ENCODE results near the gene HIPK1. TPM values are rescaled to one million over a fixed set of nuclear protein-coding genes. Genes with fewer than 3 reads are reported as not detected.
A peak's percentile ranks its signal among the peaks of the same experiment; 100 is the strongest.

The HIPK1 gene
- total RNA-seq, 5 donors from 2014 or later (not counting 1 experiment from before 2014, with no cell fraction given) = 99.5 to 189 (median 103) TPM

DNA sequence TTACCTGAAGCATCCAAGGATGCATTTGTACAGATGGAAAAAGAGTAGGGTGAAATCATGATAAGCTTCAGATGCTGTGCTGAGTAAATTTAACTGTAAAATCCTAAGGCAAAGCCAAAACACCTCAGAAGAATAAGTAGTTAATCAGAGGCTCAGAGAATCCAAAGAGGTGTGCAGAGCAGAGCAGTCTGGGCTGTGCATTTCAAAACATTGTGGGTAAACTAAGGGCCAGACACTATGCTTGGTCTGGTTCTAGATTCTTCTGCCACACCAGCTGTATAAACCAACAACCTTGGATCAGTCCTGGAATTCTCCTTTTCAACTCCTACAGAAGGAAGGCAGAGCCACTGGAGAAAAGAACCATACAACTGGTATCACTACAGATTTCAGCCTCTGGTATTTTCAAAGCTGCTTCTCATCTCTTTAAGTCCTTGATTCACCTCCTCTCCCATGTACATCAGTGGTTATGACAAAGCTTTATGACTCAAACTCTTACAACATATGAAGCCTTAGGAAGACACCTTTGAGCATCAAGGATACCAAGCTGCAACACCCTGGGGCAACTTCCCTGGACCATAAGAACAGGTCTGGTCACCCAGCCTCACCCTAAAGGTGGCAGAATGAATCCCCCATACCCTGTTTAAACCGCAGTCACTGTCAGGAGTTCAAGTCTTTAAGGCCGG is 11.6 kb upstream of the HIPK1 start:
- Histone ChIP-seq H3K27ac (ENCODE audit: low read length) (no peak overlapping the region), H3K36me3 (ENCODE audit: control insufficient read depth in 2 of 2, extremely low read depth in 1 of 2, insufficient read depth in 1 of 2, low read length in 1 of 2) (peaks cover 0 to 6% of the 10 kb centered on the region in 2 donors), H3K9me3 (no peaks in the 10 kb centered on the region), H3K4me1 (ENCODE audit: control insufficient read depth in 1 of 2, extremely low read depth in 1 of 2, insufficient read depth in 2 of 2, low read length in 2 of 2) (no peaks in the 10 kb centered on the region), H3K4me3 (ENCODE audit: control insufficient read depth in 1 of 2, extremely low read depth in 1 of 2, low read length in 1 of 2) (no peak overlapping the region), H3K27me3 (replicated peaks in 1 of 2; ENCODE audit: control insufficient read depth in 2 of 2, extremely low read depth in 1 of 2, insufficient read depth in 2 of 2, low read length in 1 of 2) (peaks cover 0 to 2% of the 10 kb centered on the region in 2 experiments)
- Mint-ChIP-seq H3K4me1 (peaks cover 0 to 5% (median 0%) of the 10 kb centered on the region in 3 donors), H3K27me3 (no peaks in the 10 kb centered on the region), H3K36me3 (peaks cover 3% of the 10 kb centered on the region), H3K27ac (no peak overlapping the region), H3K4me3 (no peak overlapping the region), H3K9me3 (no peaks in the 10 kb centered on the region)
- 100% methylated on average over 2 of the region's 2 CpGs for WGBS (ENCODE audit: insufficient coverage)
- ATAC-seq (replicated peaks in 1 of 4) = no peak
- no peak for DNase-seq
- POLR2A ChIA-PET = interaction anchor here (0.5 to 1.3 kb wide), 6 partner anchors 11 to 499 kb away, joined by 3 to 6 read pairs (median 3); partner anchors contain the start of gene HIPK1 (in 1 of the 2)
- CTCF ChIA-PET = no interaction called here

DNA sequence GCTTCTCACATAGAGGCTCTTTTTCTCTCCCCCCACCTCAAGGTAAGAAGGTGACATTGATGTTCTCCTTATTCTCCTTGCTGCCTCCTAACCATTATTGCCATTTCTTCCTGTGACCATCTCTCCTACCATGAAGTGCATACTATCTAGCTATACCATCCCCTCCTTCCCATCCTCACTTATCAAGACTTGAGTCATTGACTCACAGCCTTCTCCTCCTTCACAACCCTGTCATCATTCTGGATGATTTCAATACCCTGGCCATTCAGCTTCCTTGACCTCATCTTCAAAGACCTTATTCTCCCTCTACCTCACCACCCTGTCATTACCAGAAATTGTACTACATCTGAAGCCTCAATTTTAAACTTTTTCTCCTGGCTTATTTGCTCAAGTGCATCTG is 10.9 kb upstream of the HIPK1 start:
- H3K36me3 ChIP-seq (ENCODE audit: control insufficient read depth in 2 of 2, extremely low read depth in 1 of 2, insufficient read depth in 1 of 2, low read length in 1 of 2) = no peaks in the 10 kb centered on the region
- H3K27me3 ChIP-seq (replicated peaks in 1 of 2; ENCODE audit: control insufficient read depth in 2 of 2, extremely low read depth in 1 of 2, insufficient read depth in 2 of 2, low read length in 1 of 2) = peaks cover 0 to 2% of the 10 kb centered on the region in 2 experiments
- H3K4me3 Mint-ChIP-seq = no peak overlapping the region
- CTCF ChIA-PET = no interaction called here
- H3K4me1 Mint-ChIP-seq = peaks cover 0 to 5% (median 0%) of the 10 kb centered on the region in 3 donors
- ATAC-seq (replicated peaks in 1 of 4) = no peak
- H3K9me3 Mint-ChIP-seq = no peaks in the 10 kb centered on the region
- no peaks in the 10 kb centered on the region for H3K27me3 Mint-ChIP-seq
- H3K4me3 ChIP-seq (ENCODE audit: control insufficient read depth in 1 of 2, extremely low read depth in 1 of 2, low read length in 1 of 2) = no peak overlapping the region
- H3K36me3 Mint-ChIP-seq = peaks cover 3% of the 10 kb centered on the region
- POLR2A ChIA-PET = interaction anchor here (0.5 to 1.3 kb wide), 4 partner anchors 10 to 72 kb away, joined by 3 to 4 read pairs (median 3); partner anchors contain the start of gene HIPK1 (in 1 of the 2)
- no peak for DNase-seq
- H3K27ac Mint-ChIP-seq = no peak overlapping the region
- no peak overlapping the region for H3K27ac ChIP-seq (ENCODE audit: low read length)
- no peaks in the 10 kb centered on the region for H3K9me3 ChIP-seq
- H3K4me1 ChIP-seq (ENCODE audit: control insufficient read depth in 1 of 2, extremely low read depth in 1 of 2, insufficient read depth in 2 of 2, low read length in 2 of 2) = no peaks in the 10 kb centered on the region

DNA sequence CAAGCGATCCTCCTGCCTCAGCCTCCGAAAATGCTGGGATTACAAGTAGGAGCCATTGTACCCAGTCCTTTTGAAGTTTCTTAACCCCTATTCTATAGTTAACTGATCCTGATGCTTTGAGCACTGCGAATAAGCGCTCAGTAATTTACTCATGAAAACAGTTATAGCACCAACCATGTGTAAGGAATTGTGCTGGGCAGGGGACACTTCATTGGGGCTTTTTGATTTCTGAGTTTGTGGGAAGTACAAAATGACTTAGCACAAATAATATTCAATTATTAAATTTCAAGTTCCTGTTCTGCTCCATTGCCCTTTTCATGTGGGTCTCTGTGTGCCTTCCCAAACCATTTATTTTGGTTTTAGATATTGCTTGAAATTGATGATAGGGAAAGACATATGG is 6.2 kb upstream of the HIPK1 start:
- H3K9me3 ChIP-seq = no peaks in the 10 kb centered on the region
- 100% methylated on average over 2 of the region's 4 CpGs for WGBS (ENCODE audit: insufficient coverage)
- H3K36me3 ChIP-seq (ENCODE audit: control insufficient read depth in 2 of 2, extremely low read depth in 1 of 2, insufficient read depth in 1 of 2, low read length in 1 of 2) = no peaks in the 10 kb centered on the region
- no peak for ATAC-seq (replicated peaks in 1 of 4)
- Mint-ChIP-seq H3K9me3 (no peaks in the 10 kb centered on the region), H3K36me3 (no peaks in the 10 kb centered on the region), H3K4me3 (no peak overlapping the region), H3K27ac (no peak overlapping the region), H3K27me3 (no peaks in the 10 kb centered on the region), H3K4me1 (peaks cover 3 to 7% (median 3%) of the 10 kb centered on the region in 3 donors)
- peaks cover 0 to 2% of the 10 kb centered on the region in 2 experiments for H3K27me3 ChIP-seq (replicated peaks in 1 of 2; ENCODE audit: control insufficient read depth in 2 of 2, extremely low read depth in 1 of 2, insufficient read depth in 2 of 2, low read length in 1 of 2)
- H3K4me3 ChIP-seq (ENCODE audit: control insufficient read depth in 1 of 2, extremely low read depth in 1 of 2, low read length in 1 of 2) = no peak overlapping the region
- no peaks in the 10 kb centered on the region for H3K4me1 ChIP-seq (ENCODE audit: control insufficient read depth in 1 of 2, extremely low read depth in 1 of 2, insufficient read depth in 2 of 2, low read length in 2 of 2)
- POLR2A ChIA-PET = no interaction called here
- H3K27ac ChIP-seq (ENCODE audit: low read length) = no peak overlapping the region
- DNase-seq = no peak
- CTCF ChIA-PET = no interaction called here

- Histone ChIP-seq H3K27me3 (replicated peaks in 1 of 2; ENCODE audit: control insufficient read depth in 2 of 2, extremely low read depth in 1 of 2, insufficient read depth in 2 of 2, low read length in 1 of 2) (peaks cover 0 to 2% of the 10 kb centered on the region in 2 experiments), H3K9me3 (no peaks in the 10 kb centered on the region), H3K4me3 (ENCODE audit: control insufficient read depth in 1 of 2, extremely low read depth in 1 of 2, low read length in 1 of 2) (no peak overlapping the region), H3K27ac (ENCODE audit: low read length) (no peak overlapping the region), H3K4me1 (ENCODE audit: control insufficient read depth in 1 of 2, extremely low read depth in 1 of 2, insufficient read depth in 2 of 2, low read length in 2 of 2) (peaks cover 8 to 10% of the 10 kb centered on the region in 2 experiments), H3K36me3 (ENCODE audit: control insufficient read depth in 2 of 2, extremely low read depth in 1 of 2, insufficient read depth in 1 of 2, low read length in 1 of 2) (no peaks in the 10 kb centered on the region)
- CTCF ChIA-PET = no interaction called here
- DNase-seq (no peak), ATAC-seq (replicated peaks in 1 of 4) (no peak)
- Mint-ChIP-seq H3K9me3 (no peaks in the 10 kb centered on the region), H3K27ac (no peak overlapping the region), H3K4me1 (peaks cover 14 to 19% (median 14%) of the 10 kb centered on the region in 3 donors), H3K36me3 (no peaks in the 10 kb centered on the region), H3K4me3 (no peak overlapping the region), H3K27me3 (no peaks in the 10 kb centered on the region)
- no CpG with 5 or more reads among the region's 2 CpGs for WGBS (ENCODE audit: insufficient coverage)
- POLR2A ChIA-PET = interaction anchor here in 1 of 2 donors (0.6 to 1.0 kb wide), 4 partner anchors 21 to 112 kb away, joined by 3 to 11 read pairs (median 4); partner anchors contain the start of gene RSBN1
These were observed 4.7 kb upstream of the HIPK1 start for GRCh38 chr1:113924473-113924872.

GRCh38 chr1:113928187-113928930 is 765 bp upstream of the HIPK1 start:
- Histone ChIP-seq H3K27me3 (replicated peaks in 1 of 2; ENCODE audit: control insufficient read depth in 2 of 2, extremely low read depth in 1 of 2, insufficient read depth in 2 of 2, low read length in 1 of 2) (no peaks in the 10 kb centered on the region), H3K4me1 (ENCODE audit: control insufficient read depth in 1 of 2, extremely low read depth in 1 of 2, insufficient read depth in 2 of 2, low read length in 2 of 2) (peaks cover 24 to 26% of the 10 kb centered on the region in 2 experiments), H3K27ac (ENCODE audit: low read length) (peak overlapping the region; percentile 95), H3K4me3 (ENCODE audit: control insufficient read depth in 1 of 2, extremely low read depth in 1 of 2, low read length in 1 of 2) (peak overlapping the region; percentile 93 to 95), H3K36me3 (ENCODE audit: control insufficient read depth in 2 of 2, extremely low read depth in 1 of 2, insufficient read depth in 1 of 2, low read length in 1 of 2) (no peaks in the 10 kb centered on the region), H3K9me3 (no peaks in the 10 kb centered on the region)
- H3K27me3 Mint-ChIP-seq = no peaks in the 10 kb centered on the region
- ATAC-seq (replicated peaks in 1 of 4) (no peak), DNase-seq (no peak)
- H3K9me3 Mint-ChIP-seq = no peaks in the 10 kb centered on the region
- H3K4me3 Mint-ChIP-seq = peak overlapping the region; percentile 89 to 97 (median 96)
- CTCF ChIA-PET = interaction anchor here (0.6 to 6.2 kb wide), 13 partner anchors 11 to 116 kb away, joined by 3 to 86 read pairs (median 4); partner anchors contain the start of genes AP4B1 (in 1 of the 2), DCLRE1B (in 1 of the 2) and RSBN1 (in 1 of the 2)
- H3K36me3 Mint-ChIP-seq = peaks cover 6% of the 10 kb centered on the region
- no CpG with 5 or more reads among the region's 6 CpGs for WGBS (ENCODE audit: insufficient coverage)
- peaks cover 44 to 53% (median 47%) of the 10 kb centered on the region in 3 donors for H3K4me1 Mint-ChIP-seq
- POLR2A ChIA-PET = interaction anchor here (0.6 to 9.2 kb wide), 22 partner anchors 10 to 798 kb away, joined by 3 to 221 read pairs (median 4); partner anchors contain the start of genes AP4B1 (in 2 of the 2), DCLRE1B (in 1 of the 2) and RSBN1 (in 1 of the 2)
- peak overlapping the region; percentile 98 to 99 for H3K27ac Mint-ChIP-seq
